Stimulated activated CD4-positive, alpha-beta T cell treated with anti-CD3 and anti-CD28 coated beads, Interleukin-15, amount 100 ng/mL, for 24 hours (primary cell): Measurements from ENCODE around the gene RAPH1.

ENCODE experiments used
- DNase-seq: peaks from one replicate; pipeline ENCODE4 v3.0.0-alpha.2; 2020

RAPH1 gene

DNA sequence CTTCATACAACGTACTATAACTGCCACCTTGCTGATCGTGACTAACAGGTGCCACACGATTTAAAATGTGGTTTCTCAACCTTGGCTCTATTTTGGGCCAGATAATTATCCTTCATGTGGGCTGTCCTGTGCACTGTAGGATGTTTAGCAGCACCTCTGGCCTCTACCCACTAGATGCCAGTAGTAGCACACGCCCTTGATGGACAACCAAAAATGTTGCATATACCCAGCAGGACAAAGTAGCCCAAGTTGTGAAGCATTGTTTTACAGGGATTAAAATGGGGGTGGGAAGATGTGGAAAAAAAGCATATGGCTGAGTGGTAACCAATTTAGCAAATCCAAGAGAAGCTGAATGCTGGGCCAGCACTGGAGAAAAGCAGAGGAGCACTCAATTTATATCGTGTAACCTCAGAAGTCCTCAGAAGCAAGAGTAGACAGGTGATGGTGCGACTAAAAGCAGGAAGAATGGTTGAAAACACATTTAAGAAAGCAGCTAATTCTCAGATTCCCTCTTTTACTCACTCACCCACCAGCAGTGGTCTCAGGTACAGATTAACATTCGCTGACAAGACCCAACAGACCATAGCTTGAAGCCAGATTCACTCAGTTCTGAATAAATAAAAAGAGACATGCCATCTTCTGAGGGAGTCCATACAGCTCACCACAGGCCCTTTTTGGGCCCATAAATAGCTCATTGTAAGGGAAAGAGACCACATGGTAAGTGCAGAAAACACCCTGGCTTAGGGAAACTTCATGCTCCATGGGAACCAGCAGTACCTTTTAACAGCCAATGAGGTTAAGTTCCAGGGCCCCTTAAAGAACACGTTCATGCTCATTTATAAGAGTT lies 50.6 kb downstream of the RAPH1 start:
- peak; percentile 43 for DNase-seq

DNA sequence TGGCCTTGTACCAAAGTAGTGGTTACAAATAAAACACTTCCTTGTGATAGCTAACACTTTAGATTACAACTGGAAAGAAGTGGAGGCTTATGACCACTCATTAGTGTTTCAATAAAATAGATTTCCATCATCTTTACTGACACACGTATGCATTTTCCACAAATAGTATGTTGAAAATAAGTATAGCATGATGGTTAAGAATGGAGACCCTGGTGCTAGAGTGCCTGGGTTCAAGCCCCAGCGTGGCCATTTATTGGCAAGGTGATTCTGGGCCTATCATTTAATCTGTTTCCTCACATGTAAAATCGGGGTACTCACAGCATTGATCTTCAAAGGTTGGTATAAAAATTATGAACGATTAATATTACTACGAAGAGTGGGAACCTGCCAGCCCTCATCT lies 54.5 kb downstream of the RAPH1 start:
- DNase-seq, result no peak

GRCh38 chr2:203476881-203477280 lies 58.2 kb downstream of the RAPH1 start:
- no peak for DNase-seq

DNA sequence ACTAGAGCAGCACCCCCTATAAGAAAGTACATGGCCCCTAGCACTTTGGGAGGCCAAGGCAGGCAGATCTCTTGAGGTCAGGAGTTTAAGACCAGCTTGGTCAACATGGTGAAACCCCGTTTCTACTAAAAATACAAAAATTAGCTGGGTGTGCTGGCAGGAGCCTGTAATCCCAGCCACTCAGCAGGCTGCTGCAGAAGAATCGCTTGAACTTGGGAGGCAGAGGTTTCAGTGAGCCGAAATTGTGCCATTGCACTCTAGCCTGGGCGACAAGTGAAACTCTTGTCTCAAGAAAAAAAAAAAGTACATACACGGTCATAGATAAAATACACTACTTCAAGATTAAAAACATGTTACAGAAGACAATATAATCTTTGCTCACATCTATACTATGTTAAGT lies 63.8 kb downstream of the RAPH1 start:
- no peak for DNase-seq

- DNase-seq, result no peak
Measured at GRCh38 chr2:203470371-203470770, 64.7 kb downstream of the RAPH1 start.

DNA sequence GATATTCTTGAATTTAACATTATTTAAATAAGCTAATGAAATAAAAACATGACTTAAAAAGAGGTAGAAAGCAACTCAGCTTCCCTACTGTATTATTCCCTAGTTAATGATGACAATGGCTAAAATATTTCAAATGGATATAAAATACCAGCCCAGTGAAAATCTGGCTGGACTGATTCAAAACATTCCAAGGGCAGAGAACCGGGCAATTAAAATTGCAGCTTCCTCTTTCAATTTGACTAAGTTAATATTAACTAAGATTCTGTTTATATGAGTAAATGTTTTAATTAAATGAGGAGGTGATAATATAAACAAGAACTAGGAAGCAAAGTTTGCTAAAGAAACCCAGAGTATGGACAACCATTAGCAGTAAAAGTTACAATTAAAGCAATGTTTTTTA lies 65.6 kb downstream of the RAPH1 start:
- DNase-seq, result no peak

DNA sequence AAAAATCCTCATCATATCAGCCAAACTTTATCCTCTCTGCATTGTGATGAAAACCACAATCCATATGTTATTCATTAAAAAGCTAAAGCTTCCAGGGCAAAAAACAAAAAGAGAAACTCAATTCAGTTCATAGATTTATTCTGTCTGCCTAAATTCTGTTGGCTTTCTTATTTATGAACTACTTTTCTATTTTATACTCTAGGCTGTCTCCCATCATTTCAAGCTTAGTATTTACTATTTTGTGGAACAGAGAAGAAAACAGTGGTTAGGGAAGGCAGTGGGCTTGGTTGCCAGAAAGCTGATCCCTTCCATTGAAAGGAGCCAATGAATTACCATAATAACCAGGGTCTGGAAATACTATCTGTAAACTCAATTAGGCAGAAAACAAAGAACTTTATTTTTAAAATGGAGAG lies 71.8 kb downstream of the RAPH1 start:
- no peak for DNase-seq

- DNase-seq, result no peak
Measured at GRCh38 chr2:203462308-203462707, 72.8 kb downstream of the RAPH1 start.

DNA sequence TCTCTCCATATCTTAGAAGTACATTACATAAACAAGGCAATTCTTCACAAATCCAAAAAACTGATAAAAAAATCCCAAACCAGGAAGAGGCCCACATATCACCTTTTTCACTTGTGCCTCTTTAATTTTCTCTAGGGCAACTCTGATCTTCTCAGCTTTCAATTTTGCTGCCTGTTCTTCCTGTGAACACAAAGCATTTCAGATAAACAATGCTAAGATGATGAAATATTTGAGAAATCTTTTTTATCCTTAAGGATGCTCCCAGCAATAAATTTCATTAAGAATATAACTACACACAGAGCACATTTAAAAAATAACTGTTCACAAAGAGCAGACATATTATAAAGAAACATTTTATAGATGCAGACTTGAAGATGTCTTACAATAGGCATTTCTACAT lies 73.4 kb downstream of the RAPH1 start:
- DNase-seq, result no peak

DNA sequence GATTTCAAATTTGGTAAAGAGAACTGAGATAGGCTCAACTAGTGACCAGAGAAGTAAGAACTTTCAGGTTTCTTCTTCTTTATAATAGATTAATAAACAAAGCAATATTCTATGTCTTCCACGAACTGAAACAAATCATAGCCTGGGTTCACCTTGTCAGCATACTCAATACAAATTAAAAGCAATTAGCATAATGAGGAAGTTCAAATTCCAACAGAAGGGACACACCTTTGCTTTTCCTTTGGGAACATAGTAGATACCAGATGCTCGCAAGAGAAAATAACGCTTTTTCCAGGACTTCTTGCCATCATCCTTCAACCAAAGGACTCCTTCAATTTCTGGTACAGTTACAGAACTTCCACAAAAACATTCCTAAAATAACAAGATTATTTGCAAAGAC lies 79.9 kb downstream of the RAPH1 start:
- DNase-seq, result no peak

DNA sequence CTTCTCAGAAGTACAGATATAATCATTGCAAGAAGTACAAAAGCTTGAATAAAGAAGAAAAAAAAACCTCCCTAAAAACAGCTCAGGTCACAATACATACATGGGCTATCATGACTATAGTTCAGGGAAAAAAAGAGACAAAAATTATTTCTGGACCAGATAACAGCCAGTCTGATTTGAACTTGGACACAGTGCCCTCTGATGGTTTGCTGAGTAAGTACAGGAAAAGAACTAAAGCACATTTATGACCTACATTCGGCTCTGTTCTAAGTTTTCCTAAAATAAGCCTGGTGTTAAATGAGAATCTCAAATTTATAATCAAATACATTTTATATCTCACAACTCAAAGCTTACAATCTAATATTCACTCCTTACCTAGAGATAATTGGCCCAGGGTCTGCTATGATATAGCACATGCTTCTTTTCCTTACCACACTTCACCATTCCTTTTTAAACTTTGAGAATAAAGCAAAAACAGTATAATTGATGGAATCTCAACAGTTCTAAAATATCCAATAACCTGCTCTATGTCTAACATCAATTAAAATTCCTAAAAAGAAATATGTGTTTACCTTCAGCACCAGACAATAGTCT lies 81.1 kb downstream of the RAPH1 start:
- DNase-seq, result peak; percentile 21

DNA sequence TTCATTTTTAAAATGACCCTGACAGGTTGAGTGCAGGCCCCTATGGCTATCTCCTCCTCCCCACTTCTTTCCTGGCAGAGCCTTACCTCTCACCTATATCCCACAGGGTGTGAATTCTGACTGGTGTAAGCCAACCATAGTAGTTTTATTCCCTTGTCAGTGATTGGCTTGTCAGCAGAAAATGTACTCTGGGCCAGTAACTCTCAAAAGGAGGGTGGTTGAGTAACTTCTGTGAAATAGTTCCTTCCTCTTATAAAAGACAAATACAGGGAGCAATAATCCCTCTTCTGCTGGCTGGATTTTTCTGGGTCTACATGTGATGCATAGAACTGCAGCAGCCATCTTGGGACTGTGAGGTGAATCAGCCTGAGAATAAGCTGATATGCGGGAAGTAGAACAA lies 83.4 kb downstream of the RAPH1 start:
- no peak for DNase-seq

DNA sequence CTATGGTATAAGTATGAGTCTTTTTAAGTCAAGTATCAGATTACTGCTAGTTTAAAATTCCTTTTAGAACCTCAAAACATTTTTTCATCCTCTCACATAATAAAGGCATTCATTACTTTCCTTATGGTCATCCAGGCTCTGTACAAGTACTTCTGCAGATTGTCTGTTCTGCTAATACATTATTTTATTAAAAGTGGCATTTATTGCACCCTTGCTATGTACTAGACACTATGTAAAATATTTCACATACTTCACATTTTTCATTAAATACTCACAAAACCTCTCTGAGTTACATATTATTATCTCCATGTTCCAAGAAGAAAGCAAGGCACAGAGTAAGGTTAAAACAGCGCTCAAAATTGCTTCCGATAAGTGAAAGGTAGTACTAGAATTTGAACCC lies 84.1 kb downstream of the RAPH1 start:
- no peak for DNase-seq

DNA sequence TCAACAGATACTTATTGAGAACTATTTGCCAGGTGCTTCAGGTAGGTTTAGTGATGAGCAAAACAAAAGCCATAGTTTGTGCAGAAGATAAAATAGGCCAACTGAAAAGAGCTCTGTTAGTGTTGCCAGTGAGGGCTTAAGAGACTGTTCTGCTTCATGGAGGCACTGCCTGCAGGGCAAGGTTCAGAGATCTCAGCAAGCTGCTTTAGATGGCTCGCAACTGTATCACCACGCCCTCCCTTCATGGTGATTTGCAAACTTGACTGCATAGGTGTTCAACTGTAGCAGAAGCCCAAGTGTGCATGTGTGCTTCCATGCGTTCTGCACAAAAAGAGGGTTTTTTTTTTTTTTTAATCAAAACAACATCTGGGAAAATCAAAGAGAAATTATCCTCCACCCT lies 84.5 kb downstream of the RAPH1 start:
- DNase-seq, result no peak

DNA sequence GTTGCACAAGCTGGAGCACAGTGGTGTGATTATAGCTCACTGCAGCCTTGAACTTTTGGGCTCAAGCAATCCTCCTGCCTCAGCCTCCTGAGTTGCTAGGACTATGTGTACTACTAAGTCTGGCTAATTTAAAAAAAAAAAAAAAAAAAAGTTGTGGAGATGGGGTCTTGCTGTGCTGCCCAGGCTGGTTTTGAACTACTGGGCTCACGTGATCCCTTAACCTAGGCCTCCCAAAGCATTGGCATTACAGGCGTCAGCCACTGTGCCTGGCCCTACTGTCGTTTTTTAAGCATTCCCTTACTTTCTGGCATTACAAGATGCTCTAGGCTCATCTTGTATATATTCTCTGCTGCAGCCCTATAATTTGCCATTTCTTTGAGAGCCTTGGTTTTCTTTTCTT lies 88.3 kb downstream of the RAPH1 start:
- no peak for DNase-seq

DNA sequence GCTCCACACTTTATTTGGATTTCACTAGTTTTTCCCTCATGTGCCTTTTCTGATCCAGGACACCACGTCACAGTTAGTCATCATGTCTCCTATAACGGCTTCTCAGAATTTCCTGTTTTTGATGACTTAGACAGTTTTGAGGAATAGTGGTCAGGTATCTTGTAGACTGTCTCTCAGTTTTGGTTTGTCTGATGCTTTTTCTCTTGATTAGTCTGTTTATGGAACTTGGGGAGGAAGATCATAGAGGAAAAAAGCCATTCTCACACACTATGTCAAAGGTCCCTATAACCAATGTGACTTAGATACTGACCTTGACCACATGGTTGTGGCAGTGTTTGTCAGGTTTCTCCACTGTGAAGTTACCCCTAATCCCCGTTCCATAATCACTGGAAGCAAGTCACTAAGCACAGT lies 89.0 kb downstream of the RAPH1 start:
- DNase-seq, result no peak

DNA sequence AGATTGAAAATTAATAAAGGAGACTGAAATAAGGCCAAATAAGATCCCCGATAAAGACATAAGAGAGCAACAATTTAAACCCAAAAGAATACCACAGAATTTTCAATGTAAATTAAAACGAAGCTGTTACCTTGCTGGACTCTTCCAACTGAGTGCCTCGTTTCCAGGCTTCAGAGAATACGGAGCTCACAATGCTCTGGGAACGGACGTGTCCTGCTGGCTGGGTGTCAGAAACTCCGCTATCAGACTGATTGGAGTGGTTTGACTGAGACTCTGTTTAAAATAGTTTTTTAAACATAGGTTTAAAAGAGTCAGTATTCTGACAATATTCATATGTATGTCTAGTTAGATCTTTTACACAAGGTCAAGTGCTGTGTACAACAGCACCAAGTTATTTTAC lies 90.4 kb downstream of the RAPH1 start:
- no peak for DNase-seq

GRCh38 chr2:203442463-203442862 lies 92.6 kb downstream of the RAPH1 start:
- DNase-seq, result no peak

- no peak for DNase-seq
Measured at GRCh38 chr2:203441463-203441862, 93.6 kb downstream of the RAPH1 start.

DNA sequence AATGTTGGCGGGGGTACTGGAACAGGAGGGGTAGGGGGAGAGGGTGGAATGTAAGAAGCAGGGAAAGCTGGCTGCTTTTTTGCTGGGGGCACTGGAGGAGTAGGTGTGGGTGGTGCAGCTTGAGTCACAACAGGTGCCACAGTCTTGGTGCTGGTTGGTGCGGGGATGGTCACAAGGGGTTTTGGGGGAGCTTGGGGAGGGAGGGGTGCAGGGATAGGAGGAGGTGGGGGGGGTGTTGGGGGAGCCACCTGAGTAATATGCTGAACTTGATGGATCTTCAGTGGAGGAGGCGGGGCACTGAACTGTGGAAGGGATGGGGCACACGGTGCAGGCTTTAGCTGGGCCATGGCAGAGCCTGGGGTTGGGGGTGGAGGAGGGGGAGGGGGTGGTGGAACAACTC lies 94.4 kb downstream of the RAPH1 start:
- DNase-seq, result no peak

GRCh38 chr2:203438528-203438927 lies 96.6 kb downstream of the RAPH1 start:
- DNase-seq, result no peak

GRCh38 chr2:203437511-203437910 lies 97.6 kb downstream of the RAPH1 start:
- DNase-seq, result no peak

DNA sequence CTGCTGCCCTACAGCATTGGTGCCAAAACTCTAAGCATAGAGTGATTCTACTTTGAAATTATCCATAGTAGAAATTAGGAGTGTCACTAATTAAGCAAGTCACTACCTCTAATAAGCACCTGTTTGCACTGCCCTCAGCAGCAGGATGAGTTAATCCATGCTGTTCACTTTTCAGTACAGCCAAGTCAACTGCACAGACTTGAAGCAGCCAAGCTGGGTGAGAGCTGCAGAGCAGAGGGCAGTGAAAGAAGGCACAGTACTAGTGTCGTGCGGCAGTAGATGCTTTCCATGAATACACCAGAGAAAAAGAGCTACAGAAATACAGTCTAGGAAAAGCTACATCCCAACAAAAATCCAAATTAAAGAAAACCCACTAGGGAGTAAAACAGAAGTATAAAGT lies 98.6 kb downstream of the RAPH1 start:
- no peak for DNase-seq

GRCh38 chr2:203432811-203433210 lies 102.3 kb downstream of the RAPH1 start:
- DNase-seq, result no peak
